ENCODE data around the gene BUB3.

DNA sequence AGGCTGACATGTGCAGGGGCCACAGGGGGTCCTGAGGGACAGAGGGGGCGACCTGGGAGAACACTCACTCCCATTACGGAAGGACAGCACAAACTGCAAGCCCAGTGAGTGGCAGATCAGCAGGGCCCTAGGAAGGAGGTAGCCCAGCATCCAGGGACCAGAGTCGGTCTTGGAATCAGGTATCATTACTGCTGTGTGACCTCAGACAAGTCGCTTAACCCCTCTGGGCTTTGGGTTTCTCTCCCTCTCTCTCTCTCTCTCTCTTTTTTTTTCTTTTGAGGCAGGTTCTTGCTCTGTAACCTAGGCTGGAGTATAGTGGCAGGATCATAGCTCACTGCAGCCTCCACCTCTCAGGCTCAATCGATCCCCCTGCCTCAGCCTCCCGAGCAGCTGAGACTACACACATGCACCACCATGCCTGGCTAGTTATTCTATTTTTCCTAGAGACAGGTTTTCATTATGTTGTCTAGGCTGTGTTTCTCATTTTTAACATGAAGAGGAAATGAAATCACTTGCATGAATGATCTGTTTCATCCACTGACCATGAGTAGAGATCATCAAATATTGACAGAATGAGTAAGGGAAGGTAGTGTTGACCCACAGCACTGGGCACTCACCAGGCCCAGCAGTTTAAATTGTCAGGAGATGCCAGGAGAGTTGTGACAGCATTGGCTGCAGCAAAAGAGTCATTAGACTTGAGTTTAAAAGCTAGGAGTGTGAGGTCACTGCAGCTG, 49.4 kb downstream of the BUB3 start:
- TF ChIP-seq, protein P1, sequence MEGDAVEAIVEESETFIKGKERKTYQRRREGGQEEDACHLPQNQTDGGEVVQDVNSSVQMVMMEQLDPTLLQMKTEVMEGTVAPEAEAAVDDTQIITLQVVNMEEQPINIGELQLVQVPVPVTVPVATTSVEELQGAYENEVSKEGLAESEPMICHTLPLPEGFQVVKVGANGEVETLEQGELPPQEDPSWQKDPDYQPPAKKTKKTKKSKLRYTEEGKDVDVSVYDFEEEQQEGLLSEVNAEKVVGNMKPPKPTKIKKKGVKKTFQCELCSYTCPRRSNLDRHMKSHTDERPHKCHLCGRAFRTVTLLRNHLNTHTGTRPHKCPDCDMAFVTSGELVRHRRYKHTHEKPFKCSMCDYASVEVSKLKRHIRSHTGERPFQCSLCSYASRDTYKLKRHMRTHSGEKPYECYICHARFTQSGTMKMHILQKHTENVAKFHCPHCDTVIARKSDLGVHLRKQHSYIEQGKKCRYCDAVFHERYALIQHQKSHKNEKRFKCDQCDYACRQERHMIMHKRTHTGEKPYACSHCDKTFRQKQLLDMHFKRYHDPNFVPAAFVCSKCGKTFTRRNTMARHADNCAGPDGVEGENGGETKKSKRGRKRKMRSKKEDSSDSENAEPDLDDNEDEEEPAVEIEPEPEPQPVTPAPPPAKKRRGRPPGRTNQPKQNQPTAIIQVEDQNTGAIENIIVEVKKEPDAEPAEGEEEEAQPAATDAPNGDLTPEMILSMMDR (conservative IDR thresholded peaks at IDR 0.05): no peak
- TF ChIP-seq ZFX (IDR thresholded peaks at IDR 0.05): no peak

All from C4-2B (cell line).